Measurements from ENCODE around the gene DAAM1.

The DAAM1 gene

GRCh38 chr14:59187802-59188460 is 536 bp upstream of the DAAM1 start:
- no peak for DNase-seq (ENCODE audit: low read depth)

- DNase-seq (ENCODE audit: low read depth): no peak
These were observed 771 bp downstream of the DAAM1 start for GRCh38 chr14:59189091-59189785.

DNA sequence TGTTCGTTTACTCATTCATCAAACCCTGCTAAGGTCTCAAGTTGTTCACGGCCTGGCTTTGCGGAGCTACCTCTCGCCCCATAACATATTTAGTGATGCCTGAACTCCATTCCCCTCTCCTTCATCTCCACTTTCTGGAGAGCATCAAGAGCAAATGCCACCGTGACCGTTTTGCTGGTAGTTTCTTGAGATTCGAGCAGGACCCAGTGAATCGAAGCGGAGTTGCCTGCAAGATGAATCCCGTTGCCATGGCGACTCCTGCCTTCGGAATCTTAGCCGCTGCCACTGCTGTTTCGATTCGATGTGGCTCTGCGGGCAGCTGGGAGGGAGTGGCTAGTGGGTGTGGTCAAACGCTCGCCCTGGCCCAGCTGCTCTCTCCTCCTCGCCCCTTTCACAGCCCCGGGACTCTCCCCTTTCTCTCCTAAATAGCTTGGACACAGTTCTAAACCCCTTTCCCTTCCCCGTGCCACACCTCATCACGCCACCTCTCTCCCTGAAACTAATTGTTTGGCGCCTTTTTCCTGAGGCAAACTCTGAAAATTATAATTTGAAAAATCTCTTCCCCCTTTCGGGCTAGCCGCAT is 1.4 kb downstream of the DAAM1 start:
- DNase-seq (ENCODE audit: low read depth): peak; percentile 71

DNA sequence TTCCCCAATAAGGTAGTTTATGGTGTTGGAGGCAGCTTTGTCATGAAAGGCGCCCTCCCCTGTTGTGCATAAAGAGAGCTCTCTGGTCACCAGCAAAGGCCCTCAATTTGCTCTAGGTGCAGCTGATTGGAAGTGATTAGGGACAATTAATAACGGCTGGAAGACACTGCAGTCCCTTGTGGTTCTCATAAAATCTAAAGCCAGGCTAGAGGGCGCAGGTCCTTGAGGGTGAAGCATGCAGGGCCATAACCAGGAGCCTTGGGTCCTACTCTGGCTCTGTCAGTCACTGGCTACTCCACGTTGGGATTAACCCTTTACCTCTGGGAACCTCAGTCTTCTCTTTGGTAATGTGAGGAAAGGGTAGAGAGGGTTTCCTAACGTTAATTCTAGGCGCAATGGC is 1.9 kb downstream of the DAAM1 start:
- DNase-seq (ENCODE audit: low read depth): no peak

GRCh38 chr14:59195912-59196311 is 7.4 kb downstream of the DAAM1 start:
- no peak for DNase-seq (ENCODE audit: low read depth)

- DNase-seq (ENCODE audit: low read depth): no peak
These were observed 9.3 kb downstream of the DAAM1 start for GRCh38 chr14:59197695-59198262.

- DNase-seq (ENCODE audit: low read depth): no peak
These were observed 10.7 kb downstream of the DAAM1 start for GRCh38 chr14:59199205-59199604.

- DNase-seq (ENCODE audit: low read depth): no peak
These were observed 11.1 kb downstream of the DAAM1 start for GRCh38 chr14:59199614-59200013.

- DNase-seq (ENCODE audit: low read depth): no peak
These were observed 11.7 kb downstream of the DAAM1 start for GRCh38 chr14:59200195-59200594.

- DNase-seq (ENCODE audit: low read depth): no peak
These were observed 13.6 kb downstream of the DAAM1 start for GRCh38 chr14:59202031-59202430.

GRCh38 chr14:59204305-59204704 is 15.8 kb downstream of the DAAM1 start:
- DNase-seq (ENCODE audit: low read depth): no peak

DNA sequence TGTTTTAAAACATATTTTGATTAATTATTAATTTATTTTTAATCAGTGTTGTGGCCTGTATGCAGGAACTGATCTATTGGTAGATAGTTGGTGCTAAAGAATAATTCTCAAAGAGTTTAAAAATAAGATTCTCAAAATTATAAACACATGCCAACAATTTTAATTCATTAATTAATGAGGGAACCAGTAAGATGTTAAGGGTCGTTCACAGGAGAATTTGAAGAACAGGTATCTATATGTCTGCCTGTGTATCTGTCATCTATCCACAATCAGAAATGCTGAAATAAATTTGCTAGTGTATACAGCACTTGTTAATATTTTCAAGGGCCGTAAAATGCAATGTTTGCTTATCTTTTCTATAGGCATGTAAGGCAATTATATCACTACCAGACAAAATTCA is 18.4 kb downstream of the DAAM1 start:
- DNase-seq (ENCODE audit: low read depth): no peak

- no peak for DNase-seq (ENCODE audit: low read depth)
These were observed 19.1 kb downstream of the DAAM1 start for GRCh38 chr14:59207506-59207933.

- DNase-seq (ENCODE audit: low read depth): peak; percentile 47
These were observed 19.9 kb downstream of the DAAM1 start for GRCh38 chr14:59208224-59208814.

DNA sequence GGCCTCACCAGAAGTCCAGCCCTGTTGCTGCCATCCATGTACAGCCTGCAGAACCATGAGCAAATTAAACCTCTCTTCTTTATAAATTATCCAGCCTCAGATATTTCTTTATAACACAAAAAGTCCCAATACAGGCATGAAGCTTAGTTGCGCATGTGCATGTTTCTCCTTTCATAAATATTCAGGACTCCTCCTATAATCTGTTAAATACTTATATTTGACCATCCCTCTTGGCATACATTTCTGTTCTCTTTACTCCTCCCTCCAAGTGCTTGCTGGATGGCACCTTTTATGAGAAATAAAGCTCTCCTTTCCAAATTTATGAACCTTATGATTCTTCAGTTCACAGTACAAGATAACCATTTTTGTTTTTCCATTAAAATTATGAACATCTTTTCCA is 20.5 kb downstream of the DAAM1 start:
- DNase-seq (ENCODE audit: low read depth): no peak

DNA sequence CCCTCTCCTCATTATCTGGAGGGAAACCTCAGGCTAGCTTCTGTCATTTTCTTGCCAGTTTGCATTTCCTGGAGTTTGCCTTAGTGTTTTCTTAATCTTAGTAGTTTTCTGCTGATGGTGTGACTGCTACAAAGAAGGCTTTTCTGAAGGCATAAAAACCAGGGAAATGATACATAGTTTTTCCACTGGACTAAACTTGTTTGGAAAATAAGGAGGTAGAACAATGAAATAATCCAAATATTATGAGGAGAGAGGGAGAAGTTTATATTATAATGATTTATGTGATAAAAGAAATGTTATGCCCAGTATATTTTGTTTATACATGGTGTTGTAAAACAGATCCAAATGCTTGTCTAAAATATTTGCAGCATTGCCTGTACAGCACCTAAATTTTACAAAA is 22.2 kb downstream of the DAAM1 start:
- no peak for DNase-seq (ENCODE audit: low read depth)

DNA sequence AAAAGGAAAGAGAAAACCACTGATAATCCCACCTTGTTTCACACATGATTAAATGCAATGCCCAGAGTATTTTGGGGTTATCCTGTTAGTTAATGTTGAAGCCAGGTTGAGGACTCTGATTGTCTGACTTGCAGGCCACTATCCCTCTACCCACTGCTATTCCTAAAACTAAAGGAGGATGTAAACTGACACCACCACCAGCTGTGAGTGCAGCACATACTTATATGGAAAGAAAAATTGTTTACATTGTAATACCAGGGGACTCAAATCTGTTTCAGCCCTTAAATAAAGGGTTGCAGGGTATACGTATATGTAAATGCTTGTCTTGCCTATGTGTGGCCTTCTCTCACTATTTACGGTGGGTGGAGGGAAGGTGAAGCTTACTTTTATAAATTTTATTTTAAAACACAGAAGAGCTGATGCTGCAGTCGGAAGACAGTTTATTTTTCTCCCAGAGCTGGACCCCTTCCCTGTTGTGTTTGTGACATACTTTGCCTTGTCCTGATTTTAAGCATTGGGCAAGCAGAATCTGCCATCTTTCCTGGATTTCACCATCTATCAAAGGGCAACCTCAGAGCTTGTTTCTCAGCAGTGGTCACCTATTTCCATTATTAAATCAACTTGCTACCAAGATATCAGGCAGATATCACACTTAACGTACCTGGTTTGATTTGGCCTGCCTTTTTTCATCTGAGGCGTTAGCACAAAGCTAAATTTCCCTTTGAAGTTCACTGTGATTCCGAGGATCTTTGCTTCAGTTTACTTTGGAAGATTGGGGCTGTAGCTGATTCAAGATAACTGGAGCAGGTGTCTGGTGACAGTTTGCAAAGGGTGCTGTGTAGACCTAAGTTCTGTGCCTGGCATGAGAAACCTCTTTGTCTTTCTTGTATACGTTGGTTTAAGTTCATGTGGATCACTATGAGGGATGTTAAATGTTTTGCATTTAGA is 25.2 kb downstream of the DAAM1 start:
- no peak for DNase-seq (ENCODE audit: low read depth)

DNA sequence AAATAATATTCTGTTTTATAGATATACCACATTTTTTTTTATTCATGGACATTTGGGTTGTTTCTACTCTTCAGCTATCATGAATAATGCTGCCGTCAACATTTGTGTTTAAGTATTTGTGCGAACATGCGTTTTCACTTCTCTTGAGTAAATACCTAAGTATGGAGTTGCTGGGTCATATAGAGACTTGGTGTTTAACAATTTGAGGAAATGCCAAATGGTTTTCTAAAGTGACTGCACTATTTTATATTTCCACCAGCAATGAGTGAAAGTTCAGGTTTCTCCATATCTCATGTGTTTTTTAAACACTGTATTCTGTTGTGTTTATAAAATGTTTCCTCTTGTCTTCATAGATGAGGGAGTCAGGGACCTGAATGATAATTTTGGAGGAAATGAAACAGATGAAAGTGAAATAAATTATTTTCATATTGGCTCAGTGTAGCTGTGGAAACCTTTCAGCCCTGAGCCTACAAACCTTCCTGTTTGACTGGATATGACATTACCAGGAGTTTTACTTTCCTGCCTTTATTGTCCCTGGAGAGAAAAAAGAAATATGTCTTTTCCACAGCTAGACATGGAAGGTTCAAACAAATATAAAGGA is 26.3 kb downstream of the DAAM1 start:
- no peak for DNase-seq (ENCODE audit: low read depth)

GRCh38 chr14:59215322-59215721 is 26.9 kb downstream of the DAAM1 start:
- DNase-seq (ENCODE audit: low read depth): no peak

- DNase-seq (ENCODE audit: low read depth): no peak
These were observed 27.3 kb downstream of the DAAM1 start for GRCh38 chr14:59215757-59216156.

DNA sequence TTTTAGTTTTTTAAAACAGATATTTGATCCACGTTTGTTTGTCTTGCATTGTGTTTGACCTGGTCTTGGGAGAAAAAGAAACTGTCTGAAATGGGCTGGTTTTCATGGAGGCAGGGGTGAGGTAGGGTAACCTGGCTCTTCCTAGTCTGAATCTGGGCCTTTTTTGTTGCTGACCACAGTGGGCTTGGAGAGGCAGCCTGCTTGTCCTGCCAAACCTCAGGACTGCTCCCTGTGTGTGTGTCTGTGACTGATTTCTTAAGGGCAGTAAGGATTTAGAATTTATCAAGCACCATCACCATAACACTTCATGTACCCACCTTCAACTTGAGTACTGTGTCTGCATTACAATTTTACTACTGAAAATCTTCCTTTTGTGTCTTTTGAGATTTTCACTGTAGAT is 28.5 kb downstream of the DAAM1 start:
- no peak for DNase-seq (ENCODE audit: low read depth)

Measured in non-pigmented ciliary epithelial cell (primary cell).